GM12872 (cell line): ENCODE results near the gene DYRK2.

ENCODE experiments used
- TF ChIP-seq, protein P1 (sequence below): IDR thresholded peaks from 3 replicates; pipeline ENCODE4 v1.5.1; 2011; ENCODE audit warnings: low read depth, mild to moderate bottlenecking, low read length, moderate library complexity; ENCODE audit not compliant: insufficient read depth

Gene DYRK2

DNA sequence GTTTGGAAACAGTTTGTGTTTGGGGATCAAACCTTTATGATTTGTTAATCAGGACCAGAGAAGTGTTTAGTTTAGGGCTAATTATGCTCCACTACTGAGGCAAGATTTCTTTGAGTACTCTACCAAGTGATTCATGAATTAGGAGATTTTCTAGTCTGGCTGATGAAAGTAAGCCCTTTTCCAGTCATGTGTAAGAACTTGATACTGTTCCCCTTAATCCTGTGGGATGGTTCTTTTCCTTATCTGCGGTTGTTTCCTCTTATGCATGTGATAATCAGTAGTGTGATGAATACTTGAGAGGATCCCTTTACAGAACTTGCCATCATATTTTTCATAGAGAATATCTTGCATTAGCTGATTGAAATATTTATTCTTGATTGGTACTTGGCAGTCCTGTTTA lies 42.1 kb downstream of the DYRK2 start:
- TF ChIP-seq, protein P1, sequence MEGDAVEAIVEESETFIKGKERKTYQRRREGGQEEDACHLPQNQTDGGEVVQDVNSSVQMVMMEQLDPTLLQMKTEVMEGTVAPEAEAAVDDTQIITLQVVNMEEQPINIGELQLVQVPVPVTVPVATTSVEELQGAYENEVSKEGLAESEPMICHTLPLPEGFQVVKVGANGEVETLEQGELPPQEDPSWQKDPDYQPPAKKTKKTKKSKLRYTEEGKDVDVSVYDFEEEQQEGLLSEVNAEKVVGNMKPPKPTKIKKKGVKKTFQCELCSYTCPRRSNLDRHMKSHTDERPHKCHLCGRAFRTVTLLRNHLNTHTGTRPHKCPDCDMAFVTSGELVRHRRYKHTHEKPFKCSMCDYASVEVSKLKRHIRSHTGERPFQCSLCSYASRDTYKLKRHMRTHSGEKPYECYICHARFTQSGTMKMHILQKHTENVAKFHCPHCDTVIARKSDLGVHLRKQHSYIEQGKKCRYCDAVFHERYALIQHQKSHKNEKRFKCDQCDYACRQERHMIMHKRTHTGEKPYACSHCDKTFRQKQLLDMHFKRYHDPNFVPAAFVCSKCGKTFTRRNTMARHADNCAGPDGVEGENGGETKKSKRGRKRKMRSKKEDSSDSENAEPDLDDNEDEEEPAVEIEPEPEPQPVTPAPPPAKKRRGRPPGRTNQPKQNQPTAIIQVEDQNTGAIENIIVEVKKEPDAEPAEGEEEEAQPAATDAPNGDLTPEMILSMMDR, result no peak

DNA sequence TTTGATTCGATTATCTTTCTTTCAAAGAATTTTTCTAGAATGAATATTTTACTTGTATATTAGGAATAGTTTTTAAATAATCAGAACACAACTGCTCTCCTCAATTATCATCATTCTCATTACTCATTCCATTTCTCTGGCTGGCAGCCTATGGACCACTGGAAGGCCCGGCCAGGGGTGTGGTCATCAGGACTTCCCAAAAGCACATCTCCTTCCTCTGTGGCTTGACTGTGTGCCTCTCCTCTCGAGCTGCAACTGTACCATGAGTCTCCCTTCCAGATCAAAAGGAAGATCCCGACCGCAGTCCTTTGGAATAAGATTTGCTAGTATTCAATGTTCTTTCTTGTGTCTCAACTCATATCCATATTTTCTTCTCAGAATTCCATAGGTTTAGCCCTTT lies 42.7 kb downstream of the DYRK2 start:
- TF ChIP-seq, protein P1, result no peak

DNA sequence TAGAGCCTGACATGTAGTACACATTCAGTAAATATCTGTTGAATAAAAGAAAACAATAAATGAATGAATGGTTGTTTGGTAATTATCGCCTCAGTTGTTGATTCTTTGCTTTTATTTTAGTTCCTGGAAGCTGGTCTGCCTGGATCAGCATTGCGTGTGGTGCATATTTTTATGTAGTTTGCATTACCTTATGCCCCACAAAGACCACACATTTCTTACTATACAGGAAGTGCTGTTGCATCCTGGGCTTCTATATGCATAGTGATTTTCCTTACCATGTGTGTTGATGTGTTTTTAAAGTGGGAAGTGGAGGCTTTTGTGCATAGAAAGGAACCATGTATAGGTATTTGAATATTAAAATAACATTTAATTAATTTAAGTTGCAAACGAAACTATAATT lies 43.6 kb downstream of the DYRK2 start:
- TF ChIP-seq, protein P1, result no peak

DNA sequence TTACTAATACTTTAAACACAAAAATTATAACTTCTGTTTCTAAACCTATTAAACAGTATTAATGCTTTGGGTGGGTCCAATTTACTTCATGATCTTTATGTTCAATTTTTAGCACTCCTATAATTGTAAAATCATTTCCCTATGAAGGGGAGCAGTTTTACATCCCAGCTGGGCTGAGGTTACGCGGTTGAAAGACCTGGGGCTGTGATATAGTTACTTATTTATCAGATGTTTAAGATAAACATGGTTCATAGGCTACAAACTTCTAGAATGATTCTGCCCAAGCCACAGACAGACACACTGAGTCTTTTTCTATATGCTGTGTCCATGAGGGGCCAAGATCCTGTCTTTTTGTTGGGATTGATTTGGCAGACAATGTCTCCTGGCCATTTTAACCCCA lies 44.4 kb downstream of the DYRK2 start:
- TF ChIP-seq, protein P1, result no peak

DNA sequence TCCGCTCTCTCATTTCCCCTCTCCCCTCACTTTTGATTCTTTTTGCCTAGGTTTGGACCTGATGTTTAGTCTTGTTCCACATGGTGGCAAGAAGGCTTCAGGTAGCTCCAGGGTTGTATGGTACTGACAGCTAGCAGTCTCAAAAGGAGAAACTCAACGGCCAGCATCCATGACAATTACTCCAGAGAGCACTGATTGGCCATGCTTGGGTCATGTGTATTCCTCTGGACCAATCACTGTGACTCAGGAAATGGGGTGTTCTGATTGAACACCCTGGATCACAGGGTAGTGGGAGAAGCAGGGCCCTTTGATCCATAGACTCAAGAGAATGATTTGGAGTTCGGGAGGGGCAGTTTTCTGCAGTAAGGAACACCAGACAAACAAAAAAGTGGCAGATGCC lies 45.3 kb downstream of the DYRK2 start:
- TF ChIP-seq, protein P1, result no peak

DNA sequence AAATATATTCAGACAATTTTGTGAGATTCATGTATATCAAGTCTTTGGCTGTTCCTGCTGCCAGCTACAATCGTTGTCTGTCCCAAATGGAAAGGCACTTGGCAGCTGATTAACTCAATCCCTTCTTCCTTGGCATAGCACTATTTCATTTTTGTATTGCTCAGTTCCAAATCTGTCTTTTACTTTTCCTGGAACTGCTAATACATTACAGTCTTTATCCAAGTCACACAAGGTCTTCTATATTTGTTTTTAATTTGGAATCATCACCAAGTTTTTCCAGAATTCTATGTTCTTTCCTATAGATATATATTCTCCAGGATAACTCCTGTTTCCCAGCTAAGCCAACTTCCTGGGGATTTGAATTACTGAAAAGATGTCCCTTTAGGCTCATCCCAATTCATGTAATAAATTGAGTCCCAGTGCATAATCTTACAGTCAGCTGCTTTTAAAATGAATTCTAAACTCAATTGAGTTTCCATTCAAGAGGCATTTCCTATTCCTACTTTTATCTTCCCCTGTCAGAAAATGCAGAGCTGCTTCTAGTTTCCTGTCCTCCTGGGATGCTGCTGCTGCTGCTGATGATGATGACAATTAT lies 45.9 kb downstream of the DYRK2 start:
- TF ChIP-seq, protein P1, result no peak

DNA sequence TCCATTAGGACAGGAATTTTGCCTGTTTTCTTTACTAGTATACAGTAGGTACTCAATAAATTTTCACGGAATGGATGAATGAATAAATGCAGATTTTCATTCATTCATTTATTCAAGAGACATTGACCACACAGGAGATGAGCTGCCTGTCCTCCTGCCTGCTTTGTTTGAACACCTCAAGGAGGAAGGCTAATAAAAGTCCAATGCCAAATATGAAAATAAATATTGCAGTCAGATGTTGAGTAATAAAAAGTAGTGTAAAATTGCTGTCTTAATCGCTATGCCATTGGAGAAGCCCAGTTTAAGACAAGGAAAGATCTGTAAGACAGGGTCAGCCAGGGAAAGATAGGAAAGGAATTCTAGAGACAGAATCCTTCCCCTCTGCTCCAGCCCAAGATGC lies 47.4 kb downstream of the DYRK2 start:
- TF ChIP-seq, protein P1, result no peak
